ENCODE data around the gene LAMB1.

GRCh38 chr7:108010377-108010776, 7.4 kb upstream of the LAMB1 start:
- TF ChIP-seq EZH2 (IDR thresholded peaks at IDR 0.05; ENCODE audit: low read length, unreplicated experiment) (no peak), CTCF (conservative IDR thresholded peaks at IDR 0.05; ENCODE audit: low read depth, low read length) (no peak), EZH2phosphoT487 (IDR thresholded peaks at IDR 0.05; ENCODE audit: borderline replicate concordance, low read length) (no peak)
